ENCODE results near the gene KCTD4.

DNA sequence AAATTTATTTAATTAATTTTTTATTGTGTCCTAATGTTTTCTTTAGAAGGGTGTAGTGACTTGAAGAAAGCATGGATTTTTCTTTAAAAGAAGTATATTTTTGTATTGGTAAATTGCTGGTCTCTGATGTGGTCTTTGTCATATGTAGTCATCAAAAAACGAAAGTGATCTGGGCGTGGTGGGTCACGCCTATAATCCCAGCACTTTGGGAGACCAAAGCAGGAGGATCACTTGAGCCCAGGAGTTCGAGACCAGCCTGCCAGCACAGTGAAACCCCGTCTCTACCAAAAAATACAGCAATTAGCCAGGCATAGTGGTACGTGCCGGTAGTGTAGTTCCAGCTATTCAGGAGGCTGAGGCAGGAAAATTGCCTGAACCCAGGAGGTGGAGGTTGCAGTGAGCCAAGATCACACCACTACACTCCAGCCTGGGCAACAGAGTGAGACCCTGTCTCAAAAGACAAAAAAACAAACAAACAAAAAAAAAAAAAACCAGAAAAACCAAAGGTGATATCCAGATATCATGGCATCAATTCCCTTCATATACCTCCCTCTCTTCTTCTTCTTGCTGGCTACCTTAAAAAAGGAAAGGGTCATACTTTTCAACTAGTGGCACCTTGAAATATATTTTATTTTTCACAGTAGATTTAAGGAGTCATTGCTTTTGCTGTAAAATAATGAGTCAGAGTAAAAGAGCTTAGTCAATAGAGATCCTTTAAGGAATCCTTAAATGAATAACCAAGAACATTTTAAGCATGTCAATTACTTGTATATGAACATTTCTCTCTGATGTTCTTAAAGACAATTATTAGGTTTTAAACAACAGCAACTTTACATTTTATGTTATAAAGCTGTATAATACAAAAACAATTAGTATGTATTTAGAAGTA, 19.9 kb downstream of the KCTD4 start:
- TF ChIP-seq, protein P1, sequence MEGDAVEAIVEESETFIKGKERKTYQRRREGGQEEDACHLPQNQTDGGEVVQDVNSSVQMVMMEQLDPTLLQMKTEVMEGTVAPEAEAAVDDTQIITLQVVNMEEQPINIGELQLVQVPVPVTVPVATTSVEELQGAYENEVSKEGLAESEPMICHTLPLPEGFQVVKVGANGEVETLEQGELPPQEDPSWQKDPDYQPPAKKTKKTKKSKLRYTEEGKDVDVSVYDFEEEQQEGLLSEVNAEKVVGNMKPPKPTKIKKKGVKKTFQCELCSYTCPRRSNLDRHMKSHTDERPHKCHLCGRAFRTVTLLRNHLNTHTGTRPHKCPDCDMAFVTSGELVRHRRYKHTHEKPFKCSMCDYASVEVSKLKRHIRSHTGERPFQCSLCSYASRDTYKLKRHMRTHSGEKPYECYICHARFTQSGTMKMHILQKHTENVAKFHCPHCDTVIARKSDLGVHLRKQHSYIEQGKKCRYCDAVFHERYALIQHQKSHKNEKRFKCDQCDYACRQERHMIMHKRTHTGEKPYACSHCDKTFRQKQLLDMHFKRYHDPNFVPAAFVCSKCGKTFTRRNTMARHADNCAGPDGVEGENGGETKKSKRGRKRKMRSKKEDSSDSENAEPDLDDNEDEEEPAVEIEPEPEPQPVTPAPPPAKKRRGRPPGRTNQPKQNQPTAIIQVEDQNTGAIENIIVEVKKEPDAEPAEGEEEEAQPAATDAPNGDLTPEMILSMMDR (conservative IDR thresholded peaks at IDR 0.05; ENCODE audit: low read depth, low read length): no peak
- no peak for TF ChIP-seq EZH2 (IDR thresholded peaks at IDR 0.05; ENCODE audit: low read length, unreplicated experiment)
